ENCODE results near the gene CPN1. TPM values are rescaled to one million over a fixed set of nuclear protein-coding genes. Genes with fewer than 3 reads are reported as not detected.

The CPN1 gene
- total RNA-seq, 1 experiment from 2014 or later, result not detected

DNA sequence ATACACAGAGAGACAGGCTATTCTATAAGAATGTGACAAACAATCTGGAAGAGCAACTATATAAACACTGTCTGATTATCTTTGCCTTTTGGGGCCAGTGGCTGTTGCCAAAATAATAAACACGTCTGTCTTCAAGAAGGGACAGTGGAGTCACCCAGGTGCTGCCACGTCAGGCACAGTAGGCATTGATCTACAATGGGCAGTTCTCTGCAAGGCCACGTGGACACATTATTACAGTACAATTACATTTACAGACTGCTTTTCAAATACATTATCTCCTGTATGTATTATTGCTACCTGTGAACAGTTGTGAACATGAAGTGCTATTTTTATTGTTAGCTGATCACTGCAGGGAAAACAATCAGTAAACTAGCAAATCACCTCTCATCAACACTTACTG lies 86.0 kb downstream of the CPN1 start:
- DNase-seq, result no peak
- Histone ChIP-seq H2BK20ac (ENCODE audit: low read depth, low read length, poor library complexity, severe bottlenecking) (no peak overlapping the region), H2BK15ac (ENCODE audit: low read depth, low read length) (no peak overlapping the region), H3K27ac (ENCODE audit: insufficient read length, low read depth, low read length) (no peak overlapping the region), H3T11ph (ENCODE audit: low read length) (no peak overlapping the region), H2AFZ (ENCODE audit: low read length) (no peak overlapping the region), H2BK5ac (ENCODE audit: insufficient read length, low read length) (no peak overlapping the region), H3K56ac (ENCODE audit: insufficient read length, low read depth, low read length) (no peak overlapping the region), H3K4me2 (ENCODE audit: insufficient read depth, insufficient read length, low read length) (no peak overlapping the region), H3K4ac (ENCODE audit: low read depth, low read length) (no peak overlapping the region), H3K14ac (ENCODE audit: insufficient read depth, low read length) (no peak overlapping the region), H4K8ac (replicated peaks; ENCODE audit: insufficient read length, low read depth, low read length) (no peak overlapping the region), H4K91ac (ENCODE audit: insufficient read length, low read depth, low read length) (no peak overlapping the region), H3K79me1 (ENCODE audit: insufficient read depth, low read depth, low read length, poor library complexity, severe bottlenecking) (peaks cover 3% of the 10 kb centered on the region), H3K4me1 (ENCODE audit: insufficient read depth, low read length) (no peaks in the 10 kb centered on the region; the same call in 1 of the 2 replicates), H2BK120ac (ENCODE audit: low read depth, low read length, poor library complexity, severe bottlenecking) (no peak overlapping the region), H3K9me3 (ENCODE audit: control insufficient read depth, low read depth, low read length) (no peaks in the 10 kb centered on the region), H3K23ac (ENCODE audit: insufficient read length, low read depth, low read length) (no peak overlapping the region), H3K27me3 (ENCODE audit: insufficient read depth, low read length) (no peaks in the 10 kb centered on the region), H4K5ac (ENCODE audit: insufficient read length, low read depth, low read length) (no peak overlapping the region), H3K79me2 (ENCODE audit: insufficient read depth, low read length) (no peaks in the 10 kb centered on the region), H2AK5ac (ENCODE audit: insufficient read length, low read length) (no peak overlapping the region), H3K23me2 (ENCODE audit: insufficient read length, low read depth, low read length, poor library complexity, severe bottlenecking) (no peaks in the 10 kb centered on the region), H4K20me1 (ENCODE audit: control insufficient read depth, insufficient read depth, insufficient read length) (no peaks in the 10 kb centered on the region), H2BK12ac (ENCODE audit: insufficient read length, low read depth, low read length) (no peak overlapping the region), H3K9ac (ENCODE audit: extremely low read depth, insufficient read length, low read length) (no peak overlapping the region), H3K18ac (ENCODE audit: insufficient read length, low read depth, low read length) (no peak overlapping the region)
- TF ChIP-seq, protein P1, sequence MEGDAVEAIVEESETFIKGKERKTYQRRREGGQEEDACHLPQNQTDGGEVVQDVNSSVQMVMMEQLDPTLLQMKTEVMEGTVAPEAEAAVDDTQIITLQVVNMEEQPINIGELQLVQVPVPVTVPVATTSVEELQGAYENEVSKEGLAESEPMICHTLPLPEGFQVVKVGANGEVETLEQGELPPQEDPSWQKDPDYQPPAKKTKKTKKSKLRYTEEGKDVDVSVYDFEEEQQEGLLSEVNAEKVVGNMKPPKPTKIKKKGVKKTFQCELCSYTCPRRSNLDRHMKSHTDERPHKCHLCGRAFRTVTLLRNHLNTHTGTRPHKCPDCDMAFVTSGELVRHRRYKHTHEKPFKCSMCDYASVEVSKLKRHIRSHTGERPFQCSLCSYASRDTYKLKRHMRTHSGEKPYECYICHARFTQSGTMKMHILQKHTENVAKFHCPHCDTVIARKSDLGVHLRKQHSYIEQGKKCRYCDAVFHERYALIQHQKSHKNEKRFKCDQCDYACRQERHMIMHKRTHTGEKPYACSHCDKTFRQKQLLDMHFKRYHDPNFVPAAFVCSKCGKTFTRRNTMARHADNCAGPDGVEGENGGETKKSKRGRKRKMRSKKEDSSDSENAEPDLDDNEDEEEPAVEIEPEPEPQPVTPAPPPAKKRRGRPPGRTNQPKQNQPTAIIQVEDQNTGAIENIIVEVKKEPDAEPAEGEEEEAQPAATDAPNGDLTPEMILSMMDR (conservative IDR thresholded peaks at IDR 0.05), result no peak
- Mint-ChIP-seq H3K9me3 (no peaks in the 10 kb centered on the region), H3K4me1 (peaks cover 19 to 20% of the 10 kb centered on the region in 2 experiments), H3K27ac (no peak overlapping the region), H3K27me3 (ENCODE audit: low read depth) (no peaks in the 10 kb centered on the region), H3K4me3 (no peak overlapping the region), H3K36me3 (ENCODE audit: insufficient read depth in 1 of 3, low read depth in 3 of 3) (no peaks in the 10 kb centered on the region; a peak in 1 of 7 replicates)
- WGBS (ENCODE audit: extremely low coverage, insufficient read length, low lambda C conversion rate), result no CpG with 5 or more reads among the region's 3 CpGs
